Fibroblast of peridontal ligament (primary cell): ENCODE measurements around the gene IL17D.

Experiments used
- DNase-seq: peaks from one replicate; pipeline ENCODE4 v3.0.0-alpha.2; 2010; ENCODE audit errors: extremely low read depth

IL17D gene

DNA sequence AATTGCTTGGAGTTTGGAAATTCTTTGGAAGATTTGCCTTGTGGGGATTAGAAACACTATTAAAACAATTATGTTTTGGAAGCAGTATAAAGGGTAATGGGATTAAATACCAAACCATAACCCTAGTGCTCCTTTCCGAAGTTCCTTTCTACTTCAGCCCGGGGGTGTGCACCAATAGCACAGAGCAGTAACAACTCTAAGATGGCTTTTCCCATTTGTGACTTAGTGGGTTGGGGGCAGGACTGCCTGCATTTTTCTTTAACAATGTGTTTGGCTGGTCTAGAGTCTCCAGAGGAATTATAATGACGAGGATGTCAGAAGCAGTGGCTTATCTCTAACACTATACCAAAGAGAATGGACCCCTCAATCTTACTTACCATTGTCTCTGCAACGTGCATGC lies 11.9 kb upstream of the IL17D start:
- DNase-seq: no peak

- DNase-seq: no peak
Observed at GRCh38 chr13:20696073-20696472, 7.4 kb upstream of the IL17D start.

DNA sequence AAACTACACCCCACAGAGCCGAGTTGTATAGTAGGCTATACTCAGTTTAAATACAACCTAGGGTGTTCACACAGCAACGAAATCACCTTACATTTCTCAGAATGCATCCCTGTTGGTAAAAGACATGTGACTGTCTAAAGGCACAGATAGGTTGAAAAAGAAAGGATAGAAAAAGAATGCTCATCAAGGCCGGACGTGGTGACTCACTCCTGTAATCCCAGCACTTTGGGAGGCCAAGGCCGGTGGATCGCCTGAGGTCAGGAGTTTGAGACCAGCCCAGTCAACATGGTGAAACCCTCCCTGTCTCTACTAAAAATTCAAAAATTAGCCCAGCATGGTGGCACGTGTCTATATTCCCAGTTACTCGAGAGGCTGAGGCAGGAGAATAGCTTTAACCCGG lies 3.8 kb upstream of the IL17D start:
- no peak for DNase-seq

DNA sequence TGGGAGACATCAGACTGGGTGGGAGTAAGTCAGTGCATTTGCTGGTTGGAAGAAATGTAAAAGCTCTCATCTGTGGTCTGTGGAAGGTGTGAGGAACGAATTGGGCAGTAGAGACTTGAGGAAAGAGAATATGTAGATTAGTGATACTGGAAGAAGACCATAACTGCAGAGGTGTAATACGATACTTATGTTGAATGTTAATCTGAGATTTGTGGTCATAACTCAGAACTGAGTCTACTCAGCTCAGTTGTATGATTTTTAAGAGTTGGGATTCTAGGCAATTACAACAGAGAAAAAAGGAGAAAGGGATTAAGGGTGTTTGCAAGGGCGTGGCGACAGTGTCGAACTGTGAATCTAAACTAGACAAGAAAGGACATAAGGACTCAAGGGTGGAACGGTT lies 3.2 kb upstream of the IL17D start:
- DNase-seq: peak; percentile 18

GRCh38 chr13:20701461-20701860 lies 2.0 kb upstream of the IL17D start:
- no peak for DNase-seq

GRCh38 chr13:20702530-20702914 lies 977 bp upstream of the IL17D start:
- DNase-seq: peak; percentile 45

DNA sequence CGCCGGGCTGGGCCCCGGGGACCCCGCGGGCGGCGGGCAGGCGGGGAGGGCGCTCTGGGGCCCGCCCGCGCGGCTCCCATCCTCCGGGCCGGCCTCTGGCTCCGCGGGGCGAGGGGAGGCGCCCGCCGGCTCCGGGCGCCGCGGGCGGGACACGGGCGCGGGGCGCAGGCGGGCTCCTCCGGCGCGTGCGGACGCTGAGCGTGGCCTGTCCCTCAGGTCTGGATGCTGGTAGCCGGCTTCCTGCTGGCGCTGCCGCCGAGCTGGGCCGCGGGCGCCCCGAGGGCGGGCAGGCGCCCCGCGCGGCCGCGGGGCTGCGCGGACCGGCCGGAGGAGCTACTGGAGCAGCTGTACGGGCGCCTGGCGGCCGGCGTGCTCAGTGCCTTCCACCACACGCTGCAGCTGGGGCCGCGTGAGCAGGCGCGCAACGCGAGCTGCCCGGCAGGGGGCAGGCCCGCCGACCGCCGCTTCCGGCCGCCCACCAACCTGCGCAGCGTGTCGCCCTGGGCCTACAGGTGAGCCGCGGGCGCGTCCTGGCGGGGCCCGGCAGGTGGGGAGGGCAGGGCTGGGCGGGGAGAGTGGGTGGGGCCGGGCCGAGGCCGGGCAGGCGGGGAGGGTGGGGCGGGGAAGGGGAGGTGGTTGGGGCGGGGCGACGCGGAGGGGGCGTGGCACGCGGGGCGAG lies 420 bp downstream of the IL17D start:
- DNase-seq: peak; percentile 64

GRCh38 chr13:20704459-20705069 lies 1.1 kb downstream of the IL17D start:
- no peak for DNase-seq

DNA sequence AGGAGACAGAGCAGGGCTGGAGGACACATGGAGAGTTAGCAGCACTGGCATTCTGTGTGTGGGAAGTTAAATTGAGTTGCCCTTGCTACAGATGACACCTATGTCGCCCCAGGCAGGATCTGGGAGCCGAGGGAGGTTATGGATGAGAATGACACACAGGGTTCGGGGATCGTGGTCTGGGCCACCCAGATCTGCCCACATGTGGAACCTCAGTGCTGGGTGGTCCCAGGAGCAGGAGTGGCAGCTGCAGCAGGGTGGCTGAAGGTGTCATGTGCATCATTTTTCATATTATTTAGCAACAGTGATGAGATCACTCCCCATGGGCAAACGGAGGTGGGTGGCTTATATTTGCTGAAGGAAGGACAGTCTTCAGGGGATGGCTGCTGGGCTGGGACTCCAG lies 3.2 kb downstream of the IL17D start:
- no peak for DNase-seq

DNA sequence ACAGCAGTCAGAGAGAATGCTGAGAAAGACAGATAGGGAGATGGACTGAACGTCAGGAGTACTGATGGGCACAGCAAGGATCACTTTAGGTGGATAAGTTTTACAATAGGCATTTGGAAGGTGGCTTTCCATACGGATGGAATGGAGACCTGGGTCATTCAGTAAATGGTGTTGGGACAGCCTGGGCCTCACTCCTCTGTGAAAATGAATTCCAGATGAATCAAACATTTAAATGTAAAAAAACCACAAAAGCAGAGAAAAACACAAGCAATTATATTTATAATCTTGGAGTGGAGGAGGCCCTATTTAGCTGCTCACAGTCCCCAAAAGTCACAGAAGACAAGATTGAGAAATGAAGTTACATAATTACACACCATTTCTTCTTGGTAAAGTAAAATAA lies 4.7 kb downstream of the IL17D start:
- DNase-seq: peak; percentile 45

DNA sequence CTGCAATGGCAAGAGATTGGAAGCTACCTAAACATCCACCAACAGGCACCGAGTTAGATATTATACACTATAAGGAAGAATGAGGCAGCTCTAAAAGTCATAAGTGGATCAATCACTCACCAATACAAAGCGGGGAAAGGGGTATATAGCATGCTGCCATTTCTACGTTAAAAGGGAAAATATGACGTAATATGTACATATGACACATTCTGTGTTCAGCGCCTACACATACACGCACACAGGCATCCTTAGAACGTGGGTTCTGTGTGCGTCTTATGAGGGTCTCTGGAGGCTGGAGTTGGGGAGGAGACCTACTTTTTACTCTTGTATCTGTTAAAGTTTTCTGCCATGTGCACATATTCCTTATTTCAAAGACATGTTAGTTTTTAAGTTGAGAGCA lies 5.9 kb downstream of the IL17D start:
- no peak for DNase-seq

DNA sequence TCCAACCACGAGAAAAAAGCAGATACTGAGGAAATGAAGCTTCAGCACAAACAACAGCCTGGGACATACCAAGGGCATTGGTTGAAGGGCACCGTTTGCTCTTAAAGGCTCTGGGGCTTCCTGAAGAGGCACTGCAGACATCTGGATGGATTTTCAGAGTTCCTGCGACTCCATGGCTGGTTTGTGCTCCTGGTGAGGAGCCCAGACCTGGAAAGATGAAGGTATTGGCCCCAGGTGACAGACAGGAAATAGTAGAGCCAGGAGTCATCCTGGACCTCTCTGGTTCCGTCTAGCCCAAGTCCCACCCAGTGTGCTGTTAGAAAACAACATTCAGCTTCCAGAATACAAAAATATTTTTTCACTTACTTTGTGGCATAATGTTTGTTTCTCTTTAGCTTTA lies 6.3 kb downstream of the IL17D start:
- DNase-seq: no peak

DNA sequence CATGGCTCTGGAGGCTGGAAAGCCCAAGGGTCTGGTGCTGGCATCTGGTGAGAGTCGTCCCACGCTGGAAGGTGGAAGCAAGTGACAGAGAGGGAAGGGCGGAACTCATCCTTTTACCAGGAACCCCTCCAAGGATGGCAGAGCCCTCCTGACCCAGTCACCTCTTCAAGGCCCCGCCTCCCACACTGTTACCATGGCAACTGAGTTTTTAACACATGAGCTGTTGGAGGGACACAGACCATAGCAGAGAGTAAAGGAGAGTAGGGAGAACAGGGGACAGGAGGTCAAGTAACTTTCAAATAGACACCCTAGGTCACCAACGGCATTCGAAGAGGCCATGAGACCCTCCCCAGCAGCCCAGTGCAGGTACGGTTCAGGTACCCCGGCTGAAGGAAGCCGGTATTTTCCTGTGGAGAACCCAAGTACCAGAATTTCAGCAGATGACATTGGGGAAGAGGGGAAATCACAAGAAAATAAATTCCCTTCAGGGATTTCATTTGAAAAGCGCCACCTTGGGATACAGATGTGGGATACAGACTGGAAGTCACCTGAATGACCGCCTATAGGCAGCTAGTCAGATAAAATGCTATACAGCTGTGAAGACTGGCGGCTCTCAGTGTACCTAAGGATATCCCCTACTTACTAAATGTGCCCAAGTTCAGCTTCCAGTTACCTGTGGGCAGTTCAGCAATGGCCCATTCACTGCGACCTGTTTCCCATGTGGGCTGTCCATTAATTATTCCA lies 8.0 kb downstream of the IL17D start:
- no peak for DNase-seq

DNA sequence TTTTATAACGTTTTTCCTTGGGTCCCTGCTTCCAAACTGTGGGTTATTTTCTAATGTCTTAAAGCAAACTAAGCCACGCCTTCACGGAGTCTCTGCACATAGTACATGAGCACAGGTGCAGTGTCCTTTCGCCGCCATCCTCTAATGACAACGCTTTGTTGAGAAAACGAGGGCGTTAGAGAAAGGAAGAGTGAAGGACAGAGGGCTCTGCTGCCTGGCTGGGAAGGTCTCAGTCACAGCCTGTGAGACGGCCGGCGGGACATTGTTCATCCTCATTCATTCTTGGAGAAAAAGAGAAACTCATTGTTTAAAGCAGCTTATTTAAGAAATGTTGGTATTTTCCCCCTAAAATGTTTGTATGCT lies 9.5 kb downstream of the IL17D start:
- DNase-seq: no peak

DNA sequence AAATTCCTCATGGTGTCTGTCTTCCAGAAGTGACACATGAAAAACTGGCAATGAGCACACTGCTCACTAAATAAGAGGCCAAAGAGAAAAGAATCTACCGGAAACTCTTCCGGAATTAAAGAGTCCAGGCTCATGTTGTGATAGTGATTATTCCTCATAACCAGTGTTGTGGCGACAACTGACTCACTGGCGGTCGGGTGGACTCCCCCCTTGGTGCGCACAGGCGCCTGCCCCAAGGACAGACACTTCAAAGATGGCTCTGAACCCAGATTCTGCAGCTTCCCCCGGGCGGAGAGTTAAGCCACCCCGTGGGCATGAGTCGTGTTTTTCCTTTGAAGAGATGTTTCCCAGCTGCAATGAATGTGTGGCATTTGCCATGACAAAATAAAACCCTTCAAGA lies 10.3 kb downstream of the IL17D start:
- no peak for DNase-seq

DNA sequence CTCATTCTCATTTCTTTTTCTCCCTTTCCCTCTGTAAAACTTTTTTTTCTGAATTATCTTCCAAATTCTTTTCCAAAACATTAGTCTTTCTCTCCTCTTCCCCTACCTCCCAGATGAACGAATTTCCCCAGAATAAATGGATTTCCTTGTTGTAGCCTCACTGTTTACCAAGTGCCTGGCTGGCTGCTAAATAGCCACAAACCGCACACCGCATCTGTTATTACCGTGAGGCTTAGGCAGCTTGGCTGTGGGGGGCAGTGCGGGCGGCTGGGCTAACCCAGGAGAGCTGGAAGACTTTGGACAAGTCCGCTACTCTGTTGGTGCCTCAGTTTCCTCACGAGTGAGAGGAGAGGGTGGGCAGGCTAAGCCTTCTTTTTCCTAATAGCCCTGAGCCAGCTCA lies 10.7 kb downstream of the IL17D start:
- DNase-seq: peak; percentile 83

DNA sequence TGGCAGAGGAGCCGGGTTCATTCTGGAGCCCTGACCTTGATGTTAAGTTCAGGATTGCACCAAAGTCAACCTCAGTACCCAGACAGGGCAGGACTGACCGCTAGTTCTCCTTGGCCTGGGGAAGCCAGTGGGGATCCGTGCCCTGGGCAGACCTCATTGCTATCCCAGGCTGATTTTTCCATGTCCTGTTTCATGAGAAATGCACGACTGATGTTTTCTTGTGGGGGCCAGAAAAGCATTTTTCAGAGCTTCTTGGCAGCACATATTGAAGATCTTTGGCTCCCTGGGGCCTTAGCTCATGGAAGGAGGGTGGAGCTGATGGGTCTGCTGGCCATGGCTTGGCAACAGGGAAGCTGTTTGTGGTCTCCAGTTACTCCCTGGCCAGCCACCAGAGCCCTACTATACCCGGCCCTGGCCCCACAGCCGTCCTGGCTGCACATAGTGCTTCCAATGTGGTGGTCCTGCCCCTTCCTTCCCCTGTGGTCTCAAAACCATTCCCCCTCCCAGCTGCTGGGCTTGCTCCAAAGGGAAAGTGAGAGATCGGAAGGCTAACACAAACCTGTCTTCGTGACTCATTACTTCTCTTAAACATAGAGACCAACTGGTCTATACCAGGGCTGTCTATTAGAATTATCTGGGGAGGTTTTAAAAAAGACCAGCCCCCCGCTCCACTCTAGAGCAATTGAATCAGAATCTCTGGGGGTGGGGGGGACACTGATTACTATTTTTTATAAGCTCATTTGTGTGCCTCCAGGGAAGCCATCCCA lies 11.2 kb downstream of the IL17D start:
- peak; percentile 98 for DNase-seq

- peak; percentile 24 for DNase-seq
Observed at GRCh38 chr13:20715330-20715712, 11.8 kb downstream of the IL17D start.

DNA sequence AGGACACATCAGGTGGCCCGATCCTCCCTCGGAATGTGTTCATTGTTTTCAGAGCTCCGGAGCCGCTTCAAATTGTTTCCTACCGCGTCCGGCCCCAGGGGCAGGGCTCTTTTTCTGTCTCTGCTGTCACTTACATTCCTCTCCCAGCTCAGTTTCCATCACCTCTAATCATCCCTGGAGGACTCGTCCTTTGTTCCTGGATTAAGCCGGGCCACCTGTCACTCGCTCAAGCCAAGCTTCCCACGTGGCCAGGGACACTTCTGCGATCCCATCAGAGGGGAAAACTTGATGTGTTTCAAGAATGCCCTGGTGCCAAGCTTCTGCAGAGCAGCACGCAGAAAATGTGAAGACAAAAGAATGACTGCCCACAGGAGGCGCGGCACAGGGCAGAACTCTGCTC lies 13.5 kb downstream of the IL17D start:
- DNase-seq: no peak

GRCh38 chr13:20717581-20718542 lies 14.4 kb downstream of the IL17D start:
- DNase-seq: no peak

- DNase-seq: no peak
Observed at GRCh38 chr13:20718958-20719566, 15.6 kb downstream of the IL17D start.
